ENCODE results near the gene MXRA5.

DNA sequence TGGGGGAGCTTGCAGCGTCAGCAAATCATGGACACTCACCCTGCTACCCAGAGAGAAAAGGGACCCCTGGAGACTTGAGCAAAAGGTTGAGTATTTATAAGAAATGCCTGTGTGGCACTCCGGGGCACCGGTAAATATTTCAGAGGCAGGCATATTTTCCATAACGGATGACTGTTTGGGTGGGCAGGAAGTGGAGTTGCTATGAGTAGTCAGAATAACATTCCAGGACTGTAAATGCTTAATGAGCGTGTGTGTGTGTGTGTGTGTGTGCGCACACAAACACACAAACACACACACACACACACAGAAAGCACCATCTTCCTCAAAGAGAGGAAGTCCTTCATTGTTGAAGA is 74.6 kb downstream of the MXRA5 start:
- TF ChIP-seq, protein P1, sequence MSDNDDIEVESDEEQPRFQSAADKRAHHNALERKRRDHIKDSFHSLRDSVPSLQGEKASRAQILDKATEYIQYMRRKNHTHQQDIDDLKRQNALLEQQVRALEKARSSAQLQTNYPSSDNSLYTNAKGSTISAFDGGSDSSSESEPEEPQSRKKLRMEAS (IDR thresholded peaks at IDR 0.05; ENCODE audit: insufficient read depth, insufficient read length): no peak
- TF ChIP-seq, protein P2, sequence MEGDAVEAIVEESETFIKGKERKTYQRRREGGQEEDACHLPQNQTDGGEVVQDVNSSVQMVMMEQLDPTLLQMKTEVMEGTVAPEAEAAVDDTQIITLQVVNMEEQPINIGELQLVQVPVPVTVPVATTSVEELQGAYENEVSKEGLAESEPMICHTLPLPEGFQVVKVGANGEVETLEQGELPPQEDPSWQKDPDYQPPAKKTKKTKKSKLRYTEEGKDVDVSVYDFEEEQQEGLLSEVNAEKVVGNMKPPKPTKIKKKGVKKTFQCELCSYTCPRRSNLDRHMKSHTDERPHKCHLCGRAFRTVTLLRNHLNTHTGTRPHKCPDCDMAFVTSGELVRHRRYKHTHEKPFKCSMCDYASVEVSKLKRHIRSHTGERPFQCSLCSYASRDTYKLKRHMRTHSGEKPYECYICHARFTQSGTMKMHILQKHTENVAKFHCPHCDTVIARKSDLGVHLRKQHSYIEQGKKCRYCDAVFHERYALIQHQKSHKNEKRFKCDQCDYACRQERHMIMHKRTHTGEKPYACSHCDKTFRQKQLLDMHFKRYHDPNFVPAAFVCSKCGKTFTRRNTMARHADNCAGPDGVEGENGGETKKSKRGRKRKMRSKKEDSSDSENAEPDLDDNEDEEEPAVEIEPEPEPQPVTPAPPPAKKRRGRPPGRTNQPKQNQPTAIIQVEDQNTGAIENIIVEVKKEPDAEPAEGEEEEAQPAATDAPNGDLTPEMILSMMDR (IDR thresholded peaks at IDR 0.05; ENCODE audit: extremely low read depth in 1 of 2, insufficient read depth in 1 of 2, low read depth in 1 of 2, low read length in 2 of 2): no peak
- no peak for TF ChIP-seq POLR2A (IDR thresholded peaks at IDR 0.05; ENCODE audit: low read depth, low read length)
- TF ChIP-seq FOS (IDR thresholded peaks at IDR 0.05; ENCODE audit: borderline replicate concordance, insufficient read depth, low read length): peak; percentile 82
- TF ChIP-seq EZH2 (IDR thresholded peaks at IDR 0.05; ENCODE audit: borderline replicate concordance, low read depth, low read length, severe bottlenecking): no peak
- peak; percentile 48 for TF ChIP-seq POLR2AphosphoS5 (IDR thresholded peaks at IDR 0.05; ENCODE audit: insufficient read depth, low read depth, low read length)
